ENCODE results near the gene PTGES2. TPM values are rescaled to one million over a fixed set of nuclear protein-coding genes. Genes with fewer than 3 reads are reported as not detected.

PTGES2 gene
- total and polyA plus RNA-seq, 4 donors: 22.8 to 41.1 (median 31.5) TPM

DNA sequence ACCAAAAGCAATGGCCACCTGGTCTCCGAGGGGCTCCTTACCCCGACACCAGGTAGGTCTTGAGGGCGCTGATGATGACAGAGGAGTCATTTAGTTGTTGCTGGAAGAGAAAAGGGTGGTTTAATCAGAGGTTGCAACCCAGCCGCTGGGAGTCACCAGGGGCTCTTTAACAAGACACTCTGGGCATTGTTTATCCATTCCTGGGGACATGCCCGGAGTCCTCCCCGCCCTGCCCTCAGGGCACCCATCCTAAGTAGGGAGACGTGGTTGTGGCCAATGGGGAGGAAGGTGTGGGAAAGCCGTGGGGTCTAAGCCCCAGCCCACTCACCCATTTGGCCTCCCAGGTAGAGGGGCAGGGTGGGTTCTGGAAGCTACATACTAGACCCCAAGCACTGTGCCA lies 3.1 kb downstream of the PTGES2 start:
- DNase-seq (ENCODE audit: low spot score): no peak
- Histone ChIP-seq H3K4me3 (ENCODE audit: low read depth in 1 of 3, low read length in 3 of 3) (no peak overlapping the region), H3K27ac (ENCODE audit: low read depth in 1 of 2, low read length in 2 of 2) (no peak overlapping the region), H3K27me3 (ENCODE audit: control insufficient read depth in 4 of 4, insufficient read depth in 4 of 4, low read length in 3 of 4) (no peaks in the 10 kb centered on the region), H3K36me3 (ENCODE audit: control insufficient read depth in 4 of 4, insufficient read depth in 3 of 4, low read depth in 1 of 4, low read length in 3 of 4) (peaks cover 3 to 24% (median 7%) of the 10 kb centered on the region in 4 donors), H3K4me1 (ENCODE audit: control insufficient read depth in 4 of 4, insufficient read depth in 4 of 4, low read length in 3 of 4) (peaks cover 13 to 34% (median 23%) of the 10 kb centered on the region in 4 donors), H3K9me3 (ENCODE audit: control insufficient read depth in 4 of 4, low read length in 3 of 4) (no peaks in the 10 kb centered on the region), H3K9ac (ENCODE audit: low read depth in 1 of 2, low read length in 2 of 2) (no peak overlapping the region)
- WGBS: 89% methylated on average over 8 of the region's 8 CpGs
- TF ChIP-seq RAD21 (IDR thresholded peaks at IDR 0.05): no peak
- TF ChIP-seq, protein P1, sequence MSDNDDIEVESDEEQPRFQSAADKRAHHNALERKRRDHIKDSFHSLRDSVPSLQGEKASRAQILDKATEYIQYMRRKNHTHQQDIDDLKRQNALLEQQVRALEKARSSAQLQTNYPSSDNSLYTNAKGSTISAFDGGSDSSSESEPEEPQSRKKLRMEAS (IDR thresholded peaks at IDR 0.05): no peak
- no peak for TF ChIP-seq YY1 (IDR thresholded peaks at IDR 0.05)
- TF ChIP-seq FOXA2 (IDR thresholded peaks at IDR 0.05): no peak
- TF ChIP-seq, protein P2, sequence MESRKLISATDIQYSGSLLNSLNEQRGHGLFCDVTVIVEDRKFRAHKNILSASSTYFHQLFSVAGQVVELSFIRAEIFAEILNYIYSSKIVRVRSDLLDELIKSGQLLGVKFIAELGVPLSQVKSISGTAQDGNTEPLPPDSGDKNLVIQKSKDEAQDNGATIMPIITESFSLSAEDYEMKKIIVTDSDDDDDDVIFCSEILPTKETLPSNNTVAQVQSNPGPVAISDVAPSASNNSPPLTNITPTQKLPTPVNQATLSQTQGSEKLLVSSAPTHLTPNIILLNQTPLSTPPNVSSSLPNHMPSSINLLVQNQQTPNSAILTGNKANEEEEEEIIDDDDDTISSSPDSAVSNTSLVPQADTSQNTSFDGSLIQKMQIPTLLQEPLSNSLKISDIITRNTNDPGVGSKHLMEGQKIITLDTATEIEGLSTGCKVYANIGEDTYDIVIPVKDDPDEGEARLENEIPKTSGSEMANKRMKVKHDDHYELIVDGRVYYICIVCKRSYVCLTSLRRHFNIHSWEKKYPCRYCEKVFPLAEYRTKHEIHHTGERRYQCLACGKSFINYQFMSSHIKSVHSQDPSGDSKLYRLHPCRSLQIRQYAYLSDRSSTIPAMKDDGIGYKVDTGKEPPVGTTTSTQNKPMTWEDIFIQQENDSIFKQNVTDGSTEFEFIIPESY (IDR thresholded peaks at IDR 0.05): no peak
- no peak for TF ChIP-seq NR2F2 (IDR thresholded peaks at IDR 0.05)
- no peak for TF ChIP-seq FOXA1 (IDR thresholded peaks at IDR 0.05)
- TF ChIP-seq HNF4G (IDR thresholded peaks at IDR 0.05): no peak
- TF ChIP-seq, protein P3, sequence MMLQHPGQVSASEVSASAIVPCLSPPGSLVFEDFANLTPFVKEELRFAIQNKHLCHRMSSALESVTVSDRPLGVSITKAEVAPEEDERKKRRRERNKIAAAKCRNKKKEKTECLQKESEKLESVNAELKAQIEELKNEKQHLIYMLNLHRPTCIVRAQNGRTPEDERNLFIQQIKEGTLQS (IDR thresholded peaks at IDR 0.05): no peak
- TF ChIP-seq EGR1 (IDR thresholded peaks at IDR 0.05; ENCODE audit: low read depth in 2 of 2): no peak
- TF ChIP-seq, protein P4, sequence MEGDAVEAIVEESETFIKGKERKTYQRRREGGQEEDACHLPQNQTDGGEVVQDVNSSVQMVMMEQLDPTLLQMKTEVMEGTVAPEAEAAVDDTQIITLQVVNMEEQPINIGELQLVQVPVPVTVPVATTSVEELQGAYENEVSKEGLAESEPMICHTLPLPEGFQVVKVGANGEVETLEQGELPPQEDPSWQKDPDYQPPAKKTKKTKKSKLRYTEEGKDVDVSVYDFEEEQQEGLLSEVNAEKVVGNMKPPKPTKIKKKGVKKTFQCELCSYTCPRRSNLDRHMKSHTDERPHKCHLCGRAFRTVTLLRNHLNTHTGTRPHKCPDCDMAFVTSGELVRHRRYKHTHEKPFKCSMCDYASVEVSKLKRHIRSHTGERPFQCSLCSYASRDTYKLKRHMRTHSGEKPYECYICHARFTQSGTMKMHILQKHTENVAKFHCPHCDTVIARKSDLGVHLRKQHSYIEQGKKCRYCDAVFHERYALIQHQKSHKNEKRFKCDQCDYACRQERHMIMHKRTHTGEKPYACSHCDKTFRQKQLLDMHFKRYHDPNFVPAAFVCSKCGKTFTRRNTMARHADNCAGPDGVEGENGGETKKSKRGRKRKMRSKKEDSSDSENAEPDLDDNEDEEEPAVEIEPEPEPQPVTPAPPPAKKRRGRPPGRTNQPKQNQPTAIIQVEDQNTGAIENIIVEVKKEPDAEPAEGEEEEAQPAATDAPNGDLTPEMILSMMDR (IDR thresholded peaks at IDR 0.05; ENCODE audit: low read depth, low read length, missing input control): no peak

DNA sequence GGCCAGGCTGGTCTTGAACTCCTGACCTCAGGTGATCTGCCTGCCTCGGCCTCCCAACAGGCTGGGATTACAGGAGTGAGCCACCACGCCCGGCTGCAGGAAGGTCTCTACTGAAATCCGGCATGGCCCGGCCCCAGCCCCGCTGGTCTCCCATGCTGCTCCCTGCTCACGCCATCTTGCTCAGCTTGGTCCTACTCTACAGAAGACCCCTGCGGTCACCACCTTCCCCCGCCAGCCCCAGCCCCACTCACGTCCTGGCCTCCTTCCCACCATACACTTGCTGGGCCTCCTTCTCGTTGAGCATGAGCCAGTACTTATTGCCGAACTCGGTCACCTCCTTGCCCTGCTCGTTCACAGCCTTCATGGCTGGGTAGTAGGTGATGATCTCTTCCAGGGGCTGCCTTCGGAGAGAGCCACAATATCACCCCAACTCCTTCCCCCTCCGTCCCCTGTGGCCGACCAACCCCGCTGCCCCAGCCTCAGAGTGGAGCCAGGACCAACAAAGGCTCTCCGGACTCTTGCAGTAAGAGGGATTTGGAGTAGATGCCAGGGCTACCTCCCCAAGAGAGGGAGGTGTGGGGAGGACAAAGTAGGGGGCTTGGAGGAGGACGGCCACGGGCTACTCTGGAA lies 4.0 kb downstream of the PTGES2 start:
- WGBS: 96% methylated on average over 21 of the region's 21 CpGs
- Histone ChIP-seq H3K36me3 (ENCODE audit: control insufficient read depth in 4 of 4, insufficient read depth in 3 of 4, low read depth in 1 of 4, low read length in 3 of 4) (peaks cover 3 to 24% (median 7%) of the 10 kb centered on the region in 4 donors), H3K27ac (ENCODE audit: low read depth in 1 of 2, low read length in 2 of 2) (no peak overlapping the region)

DNA sequence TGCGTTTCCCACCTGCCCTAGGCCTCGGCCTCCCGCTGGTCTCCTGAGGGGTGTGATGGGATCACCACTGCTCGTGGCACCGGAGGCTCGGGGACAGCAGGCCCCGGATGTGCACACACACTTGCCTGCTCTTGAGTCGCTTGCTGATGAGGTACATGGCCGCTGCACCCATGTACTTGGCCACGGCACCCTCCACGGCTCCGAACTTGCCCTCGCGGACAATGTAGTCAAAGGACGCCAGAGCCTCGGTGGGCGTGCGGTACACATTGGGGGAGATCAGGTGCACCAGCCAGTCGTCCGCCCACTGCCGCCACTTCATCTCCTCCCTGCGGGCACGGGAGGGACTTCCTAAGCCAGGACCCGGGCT lies 4.7 kb downstream of the PTGES2 start:
- WGBS: 97% methylated on average over 24 of the region's 24 CpGs
- Histone ChIP-seq H3K36me3 (ENCODE audit: control insufficient read depth in 4 of 4, insufficient read depth in 3 of 4, low read depth in 1 of 4, low read length in 3 of 4) (peaks cover 3 to 24% (median 7%) of the 10 kb centered on the region in 4 donors), H3K27me3 (ENCODE audit: control insufficient read depth in 4 of 4, insufficient read depth in 4 of 4, low read length in 3 of 4) (no peaks in the 10 kb centered on the region), H3K27ac (ENCODE audit: low read depth in 1 of 2, low read length in 2 of 2) (no peak overlapping the region), H3K9ac (ENCODE audit: low read depth in 1 of 2, low read length in 2 of 2) (no peak overlapping the region), H3K4me1 (ENCODE audit: control insufficient read depth in 4 of 4, insufficient read depth in 4 of 4, low read length in 3 of 4) (peaks cover 6 to 24% (median 15%) of the 10 kb centered on the region in 4 donors), H3K9me3 (ENCODE audit: control insufficient read depth in 4 of 4, low read length in 3 of 4) (no peaks in the 10 kb centered on the region), H3K4me3 (ENCODE audit: low read depth in 1 of 3, low read length in 3 of 3) (no peak overlapping the region)
- DNase-seq (ENCODE audit: low spot score): no peak
- TF ChIP-seq, protein P1 (IDR thresholded peaks at IDR 0.05): no peak
- TF ChIP-seq YY1 (IDR thresholded peaks at IDR 0.05) (no peak), FOXA1 (IDR thresholded peaks at IDR 0.05) (no peak), GABPA (IDR thresholded peaks at IDR 0.05 in 1 of 2, conservative IDR thresholded peaks at IDR 0.05 in 1 of 2) (no peak), HNF4A (conservative IDR thresholded peaks at IDR 0.05) (no peak), HNF4G (IDR thresholded peaks at IDR 0.05) (no peak), RXRA (IDR thresholded peaks at IDR 0.05) (no peak), FOXA2 (IDR thresholded peaks at IDR 0.05) (no peak), RAD21 (IDR thresholded peaks at IDR 0.05) (no peak), EGR1 (IDR thresholded peaks at IDR 0.05; ENCODE audit: low read depth in 2 of 2) (no peak), JUND (IDR thresholded peaks at IDR 0.05) (no peak), NR2F2 (IDR thresholded peaks at IDR 0.05) (no peak), TAF1 (conservative IDR thresholded peaks at IDR 0.05) (no peak)
- TF ChIP-seq, protein P3 (IDR thresholded peaks at IDR 0.05): no peak
- TF ChIP-seq, protein P4 (IDR thresholded peaks at IDR 0.05; ENCODE audit: low read depth, low read length, missing input control): no peak
- TF ChIP-seq, protein P2 (IDR thresholded peaks at IDR 0.05): no peak

More for the DNA sequence above, 4.0 kb downstream of the PTGES2 start:
- TF ChIP-seq RXRA (IDR thresholded peaks at IDR 0.05): no peak
- no peak for TF ChIP-seq EGR1 (IDR thresholded peaks at IDR 0.05; ENCODE audit: low read depth in 2 of 2)
- Histone ChIP-seq H3K4me3 (ENCODE audit: low read depth in 1 of 3, low read length in 3 of 3) (no peak overlapping the region), H3K27me3 (ENCODE audit: control insufficient read depth in 4 of 4, insufficient read depth in 4 of 4, low read length in 3 of 4) (no peaks in the 10 kb centered on the region), H3K9ac (ENCODE audit: low read depth in 1 of 2, low read length in 2 of 2) (no peak overlapping the region), H3K4me1 (ENCODE audit: control insufficient read depth in 4 of 4, insufficient read depth in 4 of 4, low read length in 3 of 4) (peaks cover 6 to 26% (median 16%) of the 10 kb centered on the region in 4 donors), H3K9me3 (ENCODE audit: control insufficient read depth in 4 of 4, low read length in 3 of 4) (no peaks in the 10 kb centered on the region)
- no peak for DNase-seq (ENCODE audit: low spot score)
